Raji (cell line): Measurements from ENCODE around the gene KRTAP16-1.
"Not testable (repeated sequence)": the region's sequence is repeated elsewhere in the genome, so short reads cannot be mapped to it uniquely, and the experiment has no call there.

ENCODE experiments used
- POLR2A ChIP-seq: IDR thresholded peaks from 2 replicates; pipeline ENCODE4 v1.6.1; 2011; ENCODE audit warnings: low read depth, low read length, control low read depth; ENCODE audit not compliant: insufficient read depth

Gene KRTAP16-1

GRCh38 chr17:41308918-41309359, at the start of gene KRTAP16-1:
TSS of gene KRTAP16-1 (minus strand) at chr17:41309309. CDS start at chr17:41309253, 56 bp downstream.
- no peak for TF ChIP-seq POLR2A

DNA sequence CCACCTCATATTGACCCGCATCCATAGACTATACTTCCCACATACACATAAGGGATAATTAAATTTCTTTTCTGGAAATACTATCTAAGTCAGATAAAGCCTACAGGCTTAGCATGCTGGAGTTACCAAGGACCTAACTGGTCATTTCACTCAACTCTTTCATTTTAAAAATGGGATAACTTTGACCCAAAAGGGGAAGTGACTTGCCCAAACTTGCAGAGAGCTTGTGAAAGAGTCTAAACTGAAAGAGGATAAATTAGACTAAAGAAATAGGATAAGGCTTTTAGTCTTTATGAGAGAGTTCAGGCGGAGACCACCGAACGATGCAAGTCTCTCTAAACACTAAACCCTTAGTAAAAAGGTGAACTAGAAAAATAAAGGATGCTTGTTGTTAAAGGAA, 45.4 kb upstream of the KRTAP16-1 start:
- no peak for TF ChIP-seq POLR2A

GRCh38 chr17:41352597-41353366, 43.7 kb upstream of the KRTAP16-1 start:
- TF ChIP-seq POLR2A: no peak

- TF ChIP-seq POLR2A: no peak
Measured at GRCh38 chr17:41351177-41351576, 42.1 kb upstream of the KRTAP16-1 start.

DNA sequence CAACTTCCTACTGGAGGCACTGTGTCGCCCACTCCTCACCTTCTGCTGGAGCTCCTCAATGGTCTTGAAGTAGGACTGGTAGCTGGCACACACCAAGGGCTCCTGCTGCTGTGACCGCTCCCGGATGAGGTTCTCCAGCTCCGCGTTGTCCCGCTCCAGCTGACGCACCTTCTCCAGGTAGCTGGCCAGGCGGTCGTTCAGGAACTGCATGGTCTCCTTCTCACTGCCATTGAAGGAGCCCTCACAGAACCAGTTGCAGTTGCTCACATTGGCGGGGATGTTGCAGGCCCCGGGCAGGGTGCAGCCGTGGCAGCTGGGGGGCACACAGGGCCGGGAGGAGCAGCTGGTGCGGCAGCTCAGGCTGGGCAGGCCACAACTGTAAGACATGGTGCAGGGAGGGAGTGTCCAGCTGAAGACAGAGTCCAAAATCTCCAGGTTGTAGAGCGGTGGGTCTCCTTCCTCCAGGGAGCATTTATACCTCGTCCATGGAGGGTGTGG, 41.3 kb upstream of the KRTAP16-1 start, which contains the start of gene KRT33A:
Gene KRT33A (minus strand): TSS at position 448 of the 498 bp plus-strand sequence. CDS start 61 bp downstream, at position 387.
- not testable (repeated sequence) for TF ChIP-seq POLR2A

GRCh38 chr17:41347869-41348760, 39.0 kb upstream of the KRTAP16-1 start:
- TF ChIP-seq POLR2A: no peak

DNA sequence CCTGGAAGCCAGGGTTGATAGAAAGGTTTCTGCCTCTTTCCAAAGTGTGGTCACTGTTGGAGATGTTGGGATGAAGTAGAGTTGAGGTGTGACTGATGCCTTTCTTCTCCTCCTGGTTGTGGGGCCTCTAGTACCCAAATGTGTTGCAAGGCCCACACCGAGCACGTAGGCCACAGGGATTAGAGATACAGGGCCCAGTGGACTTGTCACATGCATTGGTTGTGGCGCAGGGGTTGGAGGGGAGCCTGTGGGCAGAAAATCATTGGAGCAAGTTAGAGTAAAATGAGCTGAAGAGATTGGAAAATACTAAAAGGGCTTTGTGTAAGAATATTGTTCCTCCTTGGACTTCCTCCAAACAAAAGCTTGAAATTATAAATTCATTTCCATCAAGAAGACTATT, 36.9 kb upstream of the KRTAP16-1 start:
- TF ChIP-seq POLR2A: no peak

GRCh38 chr17:41343029-41343428, 33.9 kb upstream of the KRTAP16-1 start:
- TF ChIP-seq POLR2A: no peak

GRCh38 chr17:41340934-41341861, 32.1 kb upstream of the KRTAP16-1 start:
- TF ChIP-seq POLR2A: no peak

DNA sequence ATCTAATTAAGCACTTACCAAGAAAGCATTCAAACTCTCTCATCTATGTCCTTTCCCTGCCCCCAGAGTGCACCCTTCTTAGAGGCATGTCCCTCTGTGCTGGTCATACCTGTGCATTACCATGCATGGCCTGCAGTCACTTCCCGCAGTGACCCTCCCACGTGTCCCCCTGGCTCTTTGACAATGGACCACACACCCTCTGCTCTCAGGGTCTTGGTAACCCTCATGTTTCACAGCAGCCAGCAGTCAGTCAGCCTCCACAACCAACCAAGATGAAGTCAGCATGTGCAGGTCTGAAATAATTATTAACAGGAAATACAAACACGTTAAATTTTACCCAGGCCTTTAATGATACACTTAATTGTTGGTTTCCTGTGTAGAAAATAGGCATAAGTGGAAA, 31.4 kb upstream of the KRTAP16-1 start:
- no peak for TF ChIP-seq POLR2A

- no peak for TF ChIP-seq POLR2A
Measured at GRCh38 chr17:41339571-41340172, 30.6 kb upstream of the KRTAP16-1 start.

- TF ChIP-seq POLR2A: no peak
Measured at GRCh38 chr17:41338961-41339485, 29.9 kb upstream of the KRTAP16-1 start.

- TF ChIP-seq POLR2A: no peak
Measured at GRCh38 chr17:41335747-41336146, 26.6 kb upstream of the KRTAP16-1 start.
